Neural progenitor cell (in vitro differentiated cells): ENCODE data around the gene OR4D9.

Source experiments
- CTCF ChIP-seq: fragments of 200-600 bp; sonication (generic); IDR thresholded peaks from 2 replicates; pipeline ENCODE4 v1.5.1; 2017; ENCODE audit warnings: antibody characterized with exemption, mild to moderate bottlenecking
- EZH2 ChIP-seq: fragments of 200-600 bp; sonication (generic); IDR thresholded peaks from 2 replicates; pipeline ENCODE4 v1.6.1; 2017; ENCODE audit warnings: antibody characterized with exemption, mild to moderate bottlenecking, moderate library complexity

GRCh38 chr11:59480359-59480758 lies 31.0 kb upstream of the OR4D9 start:
- TF ChIP-seq CTCF (no peak), EZH2 (no peak)
